BJ (cell line): ENCODE results near the gene UBE2J2. TPM values are rescaled to one million over a fixed set of nuclear protein-coding genes. Genes with fewer than 3 reads are reported as not detected.
A peak's percentile ranks its signal among the peaks of the same experiment; 100 is the strongest.

ENCODE experiments used
- CTCF ChIA-PET: fragments of 350-600 bp; formaldehyde crosslinking; extraction: SDS; loops from one replicate; lab custom pipeline; 2021; ENCODE audit warnings: antibody characterized with exemption, inconsistent platforms; lab: Yijun Ruan, JAX
- POLR2A ChIA-PET: fragments of 300-600 bp; sonication (Branson Sonifier 250); formaldehyde crosslinking; extraction: SDS; loops from one replicate; lab custom pipeline; 2021; ENCODE audit warnings: antibody characterized with exemption; lab: Charles Lee
- DNase-seq: peaks from one replicate; pipeline ENCODE4 v3.0.0-alpha.2; 2011; ENCODE audit warnings: low read depth
- H3K27me3 ChIP-seq: 2 replicates; pipeline ENCODE4 v1.6.0; 2011; ENCODE audit warnings: low read length; ENCODE audit not compliant: control insufficient read depth, insufficient read depth
- H3K36me3 ChIP-seq: 2 replicates; pipeline ENCODE4 v1.5.1; 2011; ENCODE audit warnings: low read length; ENCODE audit not compliant: control insufficient read depth, insufficient read depth
- H3K4me3 ChIP-seq: 2 replicates; pipeline ENCODE4 v1.5.1; 2011; ENCODE audit warnings: low read depth, mild to moderate bottlenecking, control low read depth, low read length
- CTCF ChIP-seq: IDR thresholded peaks from 2 replicates; pipeline ENCODE4 v1.5.1; 2011; ENCODE audit warnings: low read depth, mild to moderate bottlenecking, control low read depth, inconsistent platforms, low read length, moderate library complexity; ENCODE audit not compliant: insufficient read depth
- polyA plus RNA-seq: library from polyadenylated mRNA; depleted of rRNA; stranded (reverse); fragments of >200 nt; gene quantifications from 2 replicates; pipeline ENCODE4 v1.2.3, GENCODE V29; 2011

The UBE2J2 gene
- polyA plus RNA-seq, 1 experiment: 25.7 TPM

GRCh38 chr1:1291023-1291528 lies 17.4 kb upstream of the UBE2J2 start:
- no peaks in the 10 kb centered on the region for H3K27me3 ChIP-seq
- H3K4me3 ChIP-seq: no peak overlapping the region
- ChIA-PET POLR2A (no interaction called here), CTCF (interaction anchor here (0.5 to 3.9 kb wide), 10 partner anchors 10 to 275 kb away, joined by 3 to 76 read pairs (median 4); no protein-coding TSS in a partner anchor)
- H3K36me3 ChIP-seq: peaks cover 10% of the 10 kb centered on the region
- no peak for DNase-seq
- no peak for TF ChIP-seq CTCF

GRCh38 chr1:1290238-1290731 lies 16.6 kb upstream of the UBE2J2 start:
- no peak for DNase-seq
- ChIA-PET CTCF (interaction anchor here (0.7 to 3.9 kb wide), 7 partner anchors 8 to 170 kb away, joined by 3 to 76 read pairs (median 3); no protein-coding TSS in a partner anchor), POLR2A (no interaction called here)
- H3K27me3 ChIP-seq: no peaks in the 10 kb centered on the region
- peaks cover 5% of the 10 kb centered on the region for H3K36me3 ChIP-seq
- peak; percentile 52 for TF ChIP-seq CTCF
- H3K4me3 ChIP-seq: no peak overlapping the region

- ChIA-PET CTCF (interaction anchor here (1.4 kb wide), 1 partner anchor 165 kb away, joined by 7 read pairs; no protein-coding TSS in a partner anchor), POLR2A (no interaction called here)
- Histone ChIP-seq H3K4me3 (no peak overlapping the region), H3K36me3 (peaks cover 1% of the 10 kb centered on the region; the same call in 1 of the 2 replicates), H3K27me3 (no peaks in the 10 kb centered on the region)
- TF ChIP-seq CTCF: no peak
- DNase-seq: no peak
These were observed 13.8 kb upstream of the UBE2J2 start for GRCh38 chr1:1287288-1288110.

- Histone ChIP-seq H3K4me3 (no peak overlapping the region), H3K36me3 (no peaks in the 10 kb centered on the region), H3K27me3 (no peaks in the 10 kb centered on the region)
- no peak for DNase-seq
- no peak for TF ChIP-seq CTCF
- ChIA-PET POLR2A (no interaction called here), CTCF (interaction anchor here (1.0 to 1.4 kb wide), 2 partner anchors 19 to 164 kb away, joined by 3 to 7 read pairs; no protein-coding TSS in a partner anchor)
These were observed 12.9 kb upstream of the UBE2J2 start for GRCh38 chr1:1286313-1287261.
